ENCODE data around the gene SPACA7.

GRCh38 chr13:112441779-112442310, 65.7 kb downstream of the SPACA7 start:
- TF ChIP-seq, protein P1, sequence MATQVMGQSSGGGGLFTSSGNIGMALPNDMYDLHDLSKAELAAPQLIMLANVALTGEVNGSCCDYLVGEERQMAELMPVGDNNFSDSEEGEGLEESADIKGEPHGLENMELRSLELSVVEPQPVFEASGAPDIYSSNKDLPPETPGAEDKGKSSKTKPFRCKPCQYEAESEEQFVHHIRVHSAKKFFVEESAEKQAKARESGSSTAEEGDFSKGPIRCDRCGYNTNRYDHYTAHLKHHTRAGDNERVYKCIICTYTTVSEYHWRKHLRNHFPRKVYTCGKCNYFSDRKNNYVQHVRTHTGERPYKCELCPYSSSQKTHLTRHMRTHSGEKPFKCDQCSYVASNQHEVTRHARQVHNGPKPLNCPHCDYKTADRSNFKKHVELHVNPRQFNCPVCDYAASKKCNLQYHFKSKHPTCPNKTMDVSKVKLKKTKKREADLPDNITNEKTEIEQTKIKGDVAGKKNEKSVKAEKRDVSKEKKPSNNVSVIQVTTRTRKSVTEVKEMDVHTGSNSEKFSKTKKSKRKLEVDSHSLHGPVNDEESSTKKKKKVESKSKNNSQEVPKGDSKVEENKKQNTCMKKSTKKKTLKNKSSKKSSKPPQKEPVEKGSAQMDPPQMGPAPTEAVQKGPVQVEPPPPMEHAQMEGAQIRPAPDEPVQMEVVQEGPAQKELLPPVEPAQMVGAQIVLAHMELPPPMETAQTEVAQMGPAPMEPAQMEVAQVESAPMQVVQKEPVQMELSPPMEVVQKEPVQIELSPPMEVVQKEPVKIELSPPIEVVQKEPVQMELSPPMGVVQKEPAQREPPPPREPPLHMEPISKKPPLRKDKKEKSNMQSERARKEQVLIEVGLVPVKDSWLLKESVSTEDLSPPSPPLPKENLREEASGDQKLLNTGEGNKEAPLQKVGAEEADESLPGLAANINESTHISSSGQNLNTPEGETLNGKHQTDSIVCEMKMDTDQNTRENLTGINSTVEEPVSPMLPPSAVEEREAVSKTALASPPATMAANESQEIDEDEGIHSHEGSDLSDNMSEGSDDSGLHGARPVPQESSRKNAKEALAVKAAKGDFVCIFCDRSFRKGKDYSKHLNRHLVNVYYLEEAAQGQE (IDR thresholded peaks at IDR 0.05; ENCODE audit: insufficient read depth in 1 of 2, low read depth in 2 of 2, low read length in 2 of 2): no peak
- no peak for TF ChIP-seq TAF1 (IDR thresholded peaks at IDR 0.05; ENCODE audit: borderline replicate concordance, insufficient read depth, low read length)
- no peak for TF ChIP-seq POLR2AphosphoS5 (IDR thresholded peaks at IDR 0.05; ENCODE audit: low read depth, low read length)
- no peak for TF ChIP-seq SIN3A (IDR thresholded peaks at IDR 0.05; ENCODE audit: borderline replicate concordance, insufficient read depth, low read length)

Measured in PFSK-1 (cell line).